ENCODE results near the gene ITGB6.

Gene ITGB6, protein sequence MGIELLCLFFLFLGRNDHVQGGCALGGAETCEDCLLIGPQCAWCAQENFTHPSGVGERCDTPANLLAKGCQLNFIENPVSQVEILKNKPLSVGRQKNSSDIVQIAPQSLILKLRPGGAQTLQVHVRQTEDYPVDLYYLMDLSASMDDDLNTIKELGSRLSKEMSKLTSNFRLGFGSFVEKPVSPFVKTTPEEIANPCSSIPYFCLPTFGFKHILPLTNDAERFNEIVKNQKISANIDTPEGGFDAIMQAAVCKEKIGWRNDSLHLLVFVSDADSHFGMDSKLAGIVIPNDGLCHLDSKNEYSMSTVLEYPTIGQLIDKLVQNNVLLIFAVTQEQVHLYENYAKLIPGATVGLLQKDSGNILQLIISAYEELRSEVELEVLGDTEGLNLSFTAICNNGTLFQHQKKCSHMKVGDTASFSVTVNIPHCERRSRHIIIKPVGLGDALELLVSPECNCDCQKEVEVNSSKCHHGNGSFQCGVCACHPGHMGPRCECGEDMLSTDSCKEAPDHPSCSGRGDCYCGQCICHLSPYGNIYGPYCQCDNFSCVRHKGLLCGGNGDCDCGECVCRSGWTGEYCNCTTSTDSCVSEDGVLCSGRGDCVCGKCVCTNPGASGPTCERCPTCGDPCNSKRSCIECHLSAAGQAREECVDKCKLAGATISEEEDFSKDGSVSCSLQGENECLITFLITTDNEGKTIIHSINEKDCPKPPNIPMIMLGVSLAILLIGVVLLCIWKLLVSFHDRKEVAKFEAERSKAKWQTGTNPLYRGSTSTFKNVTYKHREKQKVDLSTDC

DNA sequence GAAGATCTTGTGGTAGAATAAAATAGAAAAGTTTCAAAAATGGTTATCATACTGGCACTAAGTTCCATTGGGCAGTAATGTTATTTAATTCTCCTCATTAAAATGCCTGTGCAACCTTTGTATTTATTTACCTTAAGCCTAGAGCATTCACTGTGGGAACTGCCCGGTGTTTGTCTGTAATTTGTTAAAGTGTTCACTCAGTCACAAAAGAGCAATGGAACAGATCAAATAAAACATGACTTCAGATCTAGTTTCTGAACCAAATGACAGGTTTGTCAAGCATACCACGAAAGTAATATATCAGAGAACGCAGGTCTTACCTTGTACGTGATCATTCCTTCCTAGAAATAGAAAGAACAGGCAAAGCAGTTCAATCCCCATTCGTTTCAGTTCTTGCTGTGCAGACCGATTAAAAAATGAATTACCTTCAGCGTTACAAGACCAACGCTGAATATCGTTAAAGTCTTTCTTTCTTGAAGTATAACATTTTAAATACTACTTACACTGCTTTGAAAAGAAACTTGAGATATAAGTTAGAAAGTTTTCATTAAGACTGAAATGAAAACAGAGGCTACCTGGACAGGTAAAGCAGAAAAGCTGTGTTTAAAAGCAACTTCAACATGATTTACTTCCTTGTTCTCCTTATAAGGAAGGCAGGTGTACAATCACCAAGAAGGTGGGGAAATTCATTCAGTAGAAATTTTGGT, at the start of gene ITGB6:
Gene ITGB6, minus strand, starts transcription at position 590 of the 707 bp plus-strand sequence. Its CDS starts 209 bp downstream, at position 381.
- DNase-seq, result no peak

DNA sequence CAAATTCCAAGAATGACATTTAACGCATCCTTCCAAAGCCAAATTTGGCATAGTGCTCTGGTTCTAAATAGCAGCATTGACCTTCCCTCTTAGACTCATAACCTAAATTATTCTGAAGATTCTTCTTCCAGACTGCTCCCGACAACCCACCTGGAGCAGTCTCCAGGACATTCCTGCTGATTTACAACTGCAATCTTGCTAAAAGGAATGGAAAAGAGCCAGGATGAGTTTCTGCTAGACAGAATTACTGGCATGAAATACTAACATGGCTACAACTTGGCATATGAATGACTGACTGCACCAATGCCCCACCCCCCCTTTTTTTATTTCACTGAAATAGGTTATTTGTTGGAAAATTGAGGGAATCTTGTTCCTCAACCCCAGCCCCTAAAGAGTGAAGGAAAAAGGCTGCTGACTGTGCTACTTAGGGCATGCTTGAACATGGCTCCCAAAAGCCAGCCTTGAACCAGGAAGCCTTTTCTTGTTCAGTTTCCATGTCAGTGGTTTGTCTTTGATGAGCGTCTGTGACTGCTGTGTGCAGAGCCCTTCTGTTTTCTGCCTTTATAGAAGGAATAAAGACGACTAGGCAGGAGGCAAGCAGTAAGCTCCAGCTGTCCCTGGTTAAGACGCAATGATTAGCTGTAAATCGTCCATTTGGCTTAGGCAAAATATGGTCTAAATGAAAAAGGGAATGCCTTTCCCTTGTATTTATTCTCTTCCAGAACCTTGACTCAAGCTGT, 47.4 kb upstream of the ITGB6 start:
- DNase-seq, result no peak

DNA sequence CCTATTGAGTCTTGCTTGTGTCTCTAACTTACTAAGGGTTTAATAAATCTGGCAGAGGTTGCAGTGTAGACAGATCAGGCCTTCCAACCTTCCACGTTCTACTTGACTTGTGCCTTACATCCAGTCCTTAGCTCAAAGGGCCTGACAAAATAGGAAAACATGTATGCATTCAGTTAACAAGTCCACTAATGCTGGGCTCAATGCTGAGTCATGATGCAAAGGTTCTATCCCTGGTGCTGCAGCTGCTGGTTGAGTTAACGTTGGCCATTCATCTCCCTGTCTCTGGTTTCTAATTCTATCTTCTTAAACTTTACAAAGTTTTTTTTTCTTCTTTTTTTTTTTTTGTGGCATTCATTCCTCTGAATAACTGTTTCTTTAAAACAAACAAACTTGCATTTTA, 46.3 kb upstream of the ITGB6 start:
- DNase-seq, result no peak

DNA sequence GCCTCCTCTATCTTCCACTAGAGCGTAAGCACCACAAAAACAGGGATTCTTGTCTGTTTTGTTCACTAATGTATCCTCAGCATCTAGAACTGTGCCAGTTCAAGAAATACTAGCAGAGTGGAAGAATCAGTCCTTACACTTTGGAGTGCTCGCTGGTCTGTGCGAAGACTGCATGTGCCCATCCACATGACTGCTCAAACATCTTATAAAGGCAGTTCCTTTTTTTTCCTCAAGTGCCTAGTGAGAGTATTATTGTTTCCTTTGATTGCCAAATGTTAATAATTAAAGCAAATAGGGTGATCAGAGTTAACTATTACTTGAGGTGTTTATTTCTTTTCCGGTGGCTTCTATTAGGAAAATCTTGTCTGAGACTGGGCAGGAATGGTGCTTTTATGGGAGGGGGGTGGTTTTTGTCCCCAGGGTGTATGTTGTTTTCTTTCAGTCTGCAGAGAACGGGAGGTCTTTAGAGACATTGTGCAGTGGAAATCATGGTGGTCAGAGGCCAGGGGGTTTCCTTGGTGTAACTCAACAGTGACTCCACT, 45.6 kb upstream of the ITGB6 start:
- DNase-seq, result no peak

DNA sequence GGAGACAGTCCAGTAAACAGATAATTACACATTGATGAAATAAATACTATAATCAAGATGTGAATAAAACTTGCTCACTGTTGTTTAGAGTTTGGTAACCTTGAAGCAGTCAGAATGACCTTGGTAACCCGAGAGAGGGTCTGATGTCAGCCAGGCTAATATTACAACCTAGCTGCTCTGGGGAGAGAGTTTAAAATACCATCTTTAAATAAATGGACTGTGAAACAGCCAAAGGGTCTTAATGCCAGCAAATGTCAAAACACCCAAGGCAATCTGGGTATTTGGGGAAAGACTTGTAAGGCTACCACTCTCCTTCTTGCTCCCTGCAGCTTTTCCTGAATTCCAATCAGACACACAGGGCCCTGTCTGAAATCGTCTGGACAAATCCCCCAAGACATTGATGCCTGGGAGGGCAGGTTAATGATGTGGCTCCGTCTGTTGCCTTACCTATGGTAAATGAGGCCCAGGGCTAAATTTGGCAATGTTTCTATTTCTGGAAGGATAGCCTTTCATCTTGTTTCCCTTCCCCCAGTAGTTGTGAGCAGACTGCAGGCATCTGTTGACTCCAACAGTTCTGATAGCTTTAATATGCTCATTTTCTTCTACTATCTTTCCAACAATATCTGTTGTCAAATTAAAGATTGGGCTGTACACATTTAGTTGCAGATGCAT, 43.0 kb upstream of the ITGB6 start:
- no peak for DNase-seq

DNA sequence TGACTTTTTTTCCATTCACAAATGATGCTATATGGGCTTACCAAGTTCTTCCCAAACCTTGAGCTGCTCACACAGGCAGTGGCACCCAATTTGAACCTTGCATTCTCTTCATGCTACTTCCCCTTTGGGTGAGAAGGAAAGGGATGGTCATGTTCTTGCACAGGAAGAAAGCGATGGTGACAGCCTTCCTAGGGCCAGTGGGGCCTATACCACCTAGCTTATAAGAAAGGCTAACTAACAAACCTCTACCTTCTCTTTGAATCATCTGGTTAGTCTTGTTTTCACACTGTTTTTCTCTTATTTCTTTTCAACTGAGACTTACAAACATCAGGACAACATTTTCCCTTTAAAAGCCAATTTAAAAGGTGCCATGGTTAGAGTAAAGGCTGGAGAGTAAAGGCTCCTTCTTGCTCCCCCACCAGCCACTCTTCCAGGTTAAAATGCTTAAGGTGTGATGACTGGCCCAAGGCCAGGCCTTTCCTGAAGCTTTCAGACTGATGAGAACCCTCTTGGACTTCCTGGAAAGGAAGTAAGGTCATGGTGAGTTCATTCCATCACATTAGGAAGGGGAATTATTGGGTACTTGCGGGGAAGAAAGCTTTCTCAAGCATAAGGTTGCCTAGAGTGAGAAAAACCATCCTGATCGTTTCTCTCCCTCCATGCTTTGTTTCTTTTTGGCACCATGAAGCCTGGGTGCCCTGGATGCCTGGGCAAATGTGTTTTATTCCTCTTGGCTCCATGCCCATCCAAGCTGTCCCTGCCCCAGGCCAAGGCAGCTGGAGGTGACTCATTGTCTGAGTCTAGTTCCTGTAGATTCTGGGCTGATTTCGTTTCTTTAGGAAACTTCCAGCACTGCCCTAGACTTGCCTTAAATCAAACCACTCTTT, 41.4 kb upstream of the ITGB6 start:
- DNase-seq, result no peak

DNA sequence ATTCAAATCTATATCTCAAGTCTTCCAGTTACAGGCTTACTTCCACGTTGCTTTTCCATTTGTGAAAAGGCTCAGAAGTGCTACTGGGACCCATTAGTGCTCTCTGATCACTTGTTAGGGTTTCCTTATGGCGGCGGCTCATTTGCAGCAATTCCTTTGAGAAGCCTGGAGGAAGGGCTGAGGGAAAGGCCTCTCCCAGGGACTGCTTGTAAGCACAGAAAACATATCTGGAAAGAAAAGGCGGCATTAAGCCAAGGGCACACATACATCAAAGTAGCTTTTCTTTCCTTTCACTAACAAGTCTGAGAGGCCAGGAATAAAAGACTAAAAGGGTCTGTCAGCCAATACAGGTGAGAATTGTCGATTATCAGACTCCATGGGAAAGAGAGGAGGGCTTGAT, 39.4 kb upstream of the ITGB6 start:
- no peak for DNase-seq

DNA sequence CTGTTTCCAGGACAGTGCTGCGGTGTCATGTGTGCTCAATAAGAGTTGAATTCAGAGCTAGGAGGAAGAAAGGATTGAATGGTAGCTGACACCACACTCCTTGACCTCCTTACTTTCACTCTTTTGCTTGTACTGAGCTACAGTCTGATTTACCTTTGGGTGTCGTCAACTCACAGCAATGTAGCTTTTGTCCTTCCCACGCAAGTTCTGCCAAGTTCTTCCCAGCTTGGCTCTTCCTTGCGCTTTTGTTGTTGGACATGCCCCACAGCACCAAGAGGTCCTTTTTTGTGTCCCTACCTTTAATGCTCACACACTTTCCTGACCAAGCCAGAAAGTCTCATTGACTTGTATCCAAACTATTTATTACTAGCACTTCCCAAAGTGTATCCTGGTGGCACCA, 38.3 kb upstream of the ITGB6 start:
- DNase-seq, result no peak

DNA sequence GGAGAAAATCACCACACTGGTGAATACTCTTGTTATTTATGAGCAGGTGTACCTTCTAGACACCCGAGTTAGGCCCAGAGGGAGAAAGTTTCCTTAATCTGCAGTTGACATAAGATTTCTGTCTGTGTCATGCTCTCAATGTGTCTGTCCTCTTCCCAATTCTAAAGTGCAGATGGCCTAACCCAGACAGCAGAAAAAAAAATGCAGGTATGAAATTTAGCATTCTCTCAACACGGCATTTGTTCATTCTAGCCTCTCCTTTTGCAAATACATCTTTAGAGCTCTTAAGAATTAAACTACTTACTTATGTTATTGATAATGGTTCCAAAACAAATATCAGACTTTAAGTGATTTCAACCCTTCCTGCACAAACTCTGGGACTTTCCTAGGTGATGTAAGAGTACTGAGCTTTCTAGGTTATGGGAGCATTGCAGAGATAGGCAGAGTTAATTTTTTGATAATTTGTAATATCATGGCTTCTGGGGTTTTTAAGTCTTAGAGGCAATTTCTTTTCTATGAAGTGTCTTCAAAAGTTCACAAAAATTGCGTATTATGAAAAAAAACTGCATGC, 32.9 kb upstream of the ITGB6 start:
- no peak for DNase-seq

DNA sequence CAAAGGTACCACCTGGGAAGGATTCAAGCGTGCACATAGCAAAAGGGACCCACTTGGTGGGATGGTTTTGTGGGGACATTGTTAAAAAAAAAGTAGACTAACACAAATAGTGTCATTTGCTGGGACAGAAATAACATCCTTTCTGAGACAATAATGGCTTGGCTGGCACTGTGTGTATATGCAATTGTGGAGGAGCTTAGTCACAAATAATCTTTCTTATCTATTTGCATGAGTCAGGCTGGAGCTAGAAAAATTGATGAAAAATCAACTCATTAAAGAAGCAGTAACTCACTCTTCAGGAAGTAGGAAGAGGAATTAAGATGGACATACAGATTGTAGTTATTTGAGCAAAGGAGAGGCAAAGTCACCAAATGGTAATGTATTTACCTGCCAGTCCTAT, 29.5 kb upstream of the ITGB6 start:
- DNase-seq, result no peak

DNA sequence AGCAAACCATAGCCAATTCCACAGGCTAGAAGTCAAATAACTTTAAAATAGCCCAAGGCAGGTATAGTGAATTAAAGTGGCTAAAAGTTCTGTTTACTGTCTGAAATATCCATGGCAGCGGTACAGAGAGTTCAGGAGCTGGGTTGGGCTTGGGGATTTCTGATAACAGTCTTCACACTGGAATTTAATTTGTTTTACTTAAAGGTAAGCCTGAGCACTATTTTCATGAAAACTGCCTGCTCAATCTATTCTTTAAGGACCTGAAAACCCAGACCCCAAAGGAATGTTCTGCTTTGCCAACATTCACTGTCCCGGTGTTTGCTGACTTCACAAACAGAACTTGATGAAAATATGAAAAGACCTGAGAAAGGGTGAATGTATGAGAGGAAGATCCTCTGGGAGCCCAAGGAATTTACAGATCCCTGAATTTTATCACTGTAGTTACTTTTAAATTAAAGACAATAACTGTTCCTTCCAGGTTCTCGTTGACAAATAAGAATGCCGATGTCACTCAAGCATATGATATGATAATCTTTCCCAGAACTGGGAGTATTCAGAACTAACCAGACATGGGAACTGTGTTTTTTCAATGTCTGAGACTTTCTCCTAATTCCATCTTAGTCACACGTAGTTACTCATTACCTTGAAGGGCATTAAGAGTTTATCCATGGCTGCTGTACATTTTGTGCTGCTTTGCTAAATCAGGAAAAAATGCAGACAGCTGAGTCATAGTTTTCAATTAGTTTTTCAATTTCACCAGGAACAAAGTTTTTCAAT, 28.3 kb upstream of the ITGB6 start:
- no peak for DNase-seq

DNA sequence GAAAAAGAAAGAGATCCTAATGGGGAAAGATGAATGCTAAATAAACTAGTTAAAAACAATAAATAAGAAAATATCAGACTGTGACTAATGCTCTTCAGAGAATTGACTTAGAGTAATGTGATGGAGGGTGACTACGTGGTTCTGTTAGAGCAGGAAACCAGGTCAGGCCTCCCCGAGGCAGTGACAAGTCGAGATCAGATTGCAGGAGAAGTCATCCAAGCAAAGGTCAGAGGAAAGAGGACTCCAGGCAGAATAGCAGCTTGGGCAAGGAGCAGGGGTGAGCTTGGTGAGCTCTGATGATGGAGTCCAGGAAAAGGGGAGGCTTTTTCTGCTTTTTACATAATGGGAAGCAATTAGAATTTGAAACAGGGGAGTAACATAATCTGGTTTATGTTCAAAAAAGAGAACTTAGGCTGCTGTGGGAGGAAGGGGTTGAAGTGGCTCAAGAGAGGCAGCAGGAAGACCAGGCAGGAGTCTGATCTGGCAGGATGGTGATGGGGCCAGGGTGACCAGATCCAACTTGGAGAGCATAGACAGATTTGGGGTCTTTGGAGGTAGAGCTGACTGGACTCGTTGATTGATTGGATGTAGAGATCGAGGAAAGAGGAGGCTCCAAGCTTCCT, 27.3 kb upstream of the ITGB6 start:
- no peak for DNase-seq

DNA sequence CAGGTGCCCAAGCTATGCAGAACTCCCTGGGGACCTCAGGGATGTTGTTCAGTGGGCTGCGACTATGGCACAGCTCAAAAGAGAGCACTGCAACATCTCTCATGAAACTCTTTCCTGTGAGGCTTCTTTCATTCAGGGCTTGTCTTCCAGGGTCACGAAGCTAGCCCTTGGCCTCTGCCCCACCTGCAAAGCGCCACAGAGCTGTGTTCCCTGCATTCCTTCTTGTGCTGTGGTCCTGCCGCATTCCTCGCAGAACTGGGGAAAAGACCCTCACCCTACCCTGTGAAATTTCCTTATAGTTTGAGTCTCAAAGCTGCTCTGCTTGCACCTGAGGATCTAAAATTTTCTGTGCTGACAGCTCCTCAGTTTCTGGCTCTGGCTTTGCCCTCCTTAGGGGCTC, 26.3 kb upstream of the ITGB6 start:
- no peak for DNase-seq

DNA sequence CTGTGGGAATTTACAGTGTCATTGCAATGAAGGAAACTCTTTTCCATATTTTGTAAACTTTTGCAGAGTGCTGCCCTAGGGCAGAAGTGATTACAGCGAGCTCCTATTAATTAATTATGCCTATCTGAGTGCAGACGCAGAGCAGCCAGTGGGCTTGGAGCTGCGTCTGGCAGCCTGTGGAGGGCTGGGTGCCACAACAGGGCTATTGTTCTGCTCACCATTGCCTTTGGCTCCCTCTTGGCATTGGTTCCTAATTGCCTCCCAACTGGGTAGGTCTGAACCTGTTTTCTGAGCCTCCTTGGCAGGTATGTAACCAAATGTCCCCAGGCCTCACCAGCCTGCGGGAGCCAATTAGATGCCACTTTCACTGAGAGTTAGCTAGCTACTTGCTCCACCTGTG, 25.6 kb upstream of the ITGB6 start:
- DNase-seq, result no peak

DNA sequence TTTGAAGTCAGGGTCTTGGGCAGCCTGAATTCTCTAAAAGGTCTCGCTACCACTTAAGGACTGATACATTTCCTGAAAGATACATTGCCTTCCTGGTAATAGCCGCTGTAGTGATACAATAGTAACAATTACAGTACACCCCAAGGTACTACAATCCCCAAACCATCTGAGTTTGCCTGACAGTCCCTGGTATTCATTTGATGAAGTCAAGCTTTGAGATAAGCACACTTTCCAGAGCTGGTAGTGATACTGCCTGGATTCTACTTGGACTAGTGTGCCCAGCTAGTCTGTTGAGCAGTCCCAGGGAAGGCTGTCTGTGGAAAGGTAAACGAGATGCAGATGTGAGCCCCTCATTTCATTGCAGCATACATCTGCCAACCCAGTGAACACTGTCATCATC, 24.4 kb upstream of the ITGB6 start:
- no peak for DNase-seq

DNA sequence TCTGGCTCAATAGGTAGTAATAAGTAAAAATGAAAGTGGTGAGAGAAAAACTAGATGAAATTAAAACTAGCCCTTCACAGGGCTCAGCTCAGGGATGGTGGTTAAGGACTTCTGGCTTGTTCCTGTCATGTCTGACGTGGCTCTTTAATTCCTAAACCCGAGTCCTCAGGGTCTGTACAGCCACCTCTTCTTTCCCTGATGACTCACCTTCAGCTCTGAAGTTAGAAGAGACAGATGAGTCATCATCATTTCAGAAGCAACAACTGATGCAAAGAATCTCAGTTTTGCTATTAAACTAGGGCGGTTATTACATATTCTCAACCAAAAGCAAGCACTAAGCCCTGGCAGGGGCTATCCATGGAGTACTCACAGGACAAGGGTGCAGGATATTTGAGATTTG, 24.0 kb upstream of the ITGB6 start:
- no peak for DNase-seq

DNA sequence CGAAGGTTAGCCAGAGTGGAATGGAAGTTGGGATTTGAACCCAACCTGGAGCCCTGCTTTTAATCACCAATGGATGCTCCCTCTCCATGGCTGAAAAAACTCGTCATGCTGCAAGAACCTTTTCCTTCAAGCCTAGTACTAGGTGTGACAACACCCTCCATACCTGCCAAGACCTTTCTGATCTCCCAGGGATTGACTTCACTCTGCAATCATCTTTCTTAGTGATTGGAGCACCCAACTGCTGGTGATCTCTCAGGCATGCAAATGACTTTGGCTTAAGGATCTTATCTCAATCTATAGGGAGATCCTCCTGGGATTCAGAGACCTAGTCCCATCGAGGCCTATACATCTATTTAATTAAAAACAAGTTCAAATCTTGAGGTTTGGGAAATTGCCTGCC, 23.5 kb upstream of the ITGB6 start:
- DNase-seq, result no peak

DNA sequence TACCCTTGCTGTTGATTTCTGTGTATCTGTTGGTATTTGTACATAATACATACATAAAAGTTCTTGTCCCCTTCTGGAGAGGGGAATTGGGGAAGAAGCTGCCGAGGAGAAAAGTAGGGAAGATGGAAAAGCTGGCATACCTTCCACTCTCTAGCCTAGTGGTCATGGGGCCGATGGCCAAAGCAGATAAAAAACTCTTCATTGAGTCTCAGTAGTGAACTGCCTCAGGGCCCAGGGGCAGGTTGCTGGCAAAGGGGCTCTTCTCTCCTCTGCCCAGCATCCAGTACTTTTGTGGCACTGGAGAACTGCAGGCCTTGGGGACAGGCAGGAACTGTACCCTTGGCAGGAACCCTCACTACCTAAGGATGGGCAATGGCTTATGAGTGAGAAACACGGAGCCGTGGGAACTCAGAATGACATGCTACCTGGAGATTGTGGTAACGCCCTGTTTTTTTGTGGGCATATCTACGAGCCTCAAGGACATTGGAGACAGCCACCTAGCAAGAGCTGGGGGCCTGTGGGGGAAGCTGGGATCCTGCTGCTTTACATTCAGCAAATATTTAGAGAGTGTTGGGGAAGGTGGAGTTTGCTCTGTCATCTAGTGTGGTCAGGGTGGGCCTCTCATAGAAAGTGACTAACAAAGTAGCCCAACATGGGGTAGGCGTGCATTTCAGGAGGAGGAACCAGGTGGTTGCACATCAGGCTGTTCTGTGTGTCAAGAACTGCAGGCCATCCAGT, 22.6 kb upstream of the ITGB6 start:
- no peak for DNase-seq

Measured in NCI-H146 (cell line).